HepG2 (cell line): ENCODE data around the gene WDFY1. TPM values are rescaled to one million over a fixed set of nuclear protein-coding genes. Genes with fewer than 3 reads are reported as not detected.
A peak's percentile ranks its signal among the peaks of the same experiment; 100 is the strongest.

ENCODE experiments used
- CHD2 ChIP-seq: IDR thresholded peaks from 2 replicates; pipeline ENCODE4 v1.6.1; 2011; ENCODE audit warnings: low read depth, low read length, improper control_type of control experiment
- CHD4 ChIP-seq: fragments of 200-600 bp; sonication (generic); IDR thresholded peaks from 2 replicates; pipeline ENCODE4 v1.7.0; 2017; ENCODE audit warnings: mild to moderate bottlenecking, low read length, borderline replicate concordance
- GABPA ChIP-seq, 2 experiments: IDR thresholded peaks; 2 replicates each; pipeline ENCODE4 v1.6.1; 2011 to 2016; ENCODE audit warnings: low read depth in 2 of 2, low read length in 1 of 2, missing biosample characterization in 1 of 2, missing genetic modification characterization in 1 of 2
- GLI4 ChIP-seq: sonication (generic); formaldehyde crosslinking; IDR thresholded peaks from 2 replicates; pipeline ENCODE4 v1.5.1; 2020; ENCODE audit warnings: missing genetic modification reagents, mild to moderate bottlenecking, moderate library complexity, borderline replicate concordance
- KAT2B ChIP-seq: fragments of 150-350 bp; IDR thresholded peaks from 2 replicates; pipeline ENCODE4 v1.6.1; 2014; ENCODE audit warnings: low read depth, low read length, borderline replicate concordance
- MAFF ChIP-seq: IDR thresholded peaks from 2 replicates; pipeline ENCODE4 v1.6.1; 2011; ENCODE audit warnings: low read depth, low read length, improper control_type of control experiment
- NR2C2 ChIP-seq: sonication (generic); formaldehyde crosslinking; IDR thresholded peaks from 2 replicates; pipeline ENCODE4 v1.4.0; 2020; ENCODE audit warnings: missing genetic modification reagents, mild to moderate bottlenecking, moderate library complexity, borderline replicate concordance
- ONECUT2 ChIP-seq: sonication (generic); formaldehyde crosslinking; IDR thresholded peaks from 2 replicates; pipeline ENCODE4 v1.4.0; 2020; ENCODE audit warnings: missing genetic modification reagents
- RBAK ChIP-seq: sonication (generic); formaldehyde crosslinking; IDR thresholded peaks from 2 replicates; pipeline ENCODE4 v1.5.1; 2020; ENCODE audit warnings: mild to moderate bottlenecking, missing genetic modification reagents
- RBM39 ChIP-seq: fragments of 200-400 bp; formaldehyde crosslinking; IDR thresholded peaks from one replicate; pipeline ENCODE4 v1.6.1; 2018; ENCODE audit warnings: antibody characterized with exemption, mild to moderate bottlenecking, low read depth, low read length; ENCODE audit not compliant: poor library complexity, severe bottlenecking
- REPIN1 ChIP-seq: sonication (generic); formaldehyde crosslinking; IDR thresholded peaks from 2 replicates; pipeline ENCODE4 v1.8.0; 2022; ENCODE audit warnings: missing genetic modification reagents, low read depth, mild to moderate bottlenecking, borderline replicate concordance
- SATB2 ChIP-seq: sonication (generic); formaldehyde crosslinking; IDR thresholded peaks from 2 replicates; pipeline ENCODE4 v1.5.0; 2020; ENCODE audit warnings: missing genetic modification reagents
- SP4 ChIP-seq: sonication (generic); formaldehyde crosslinking; IDR thresholded peaks from 2 replicates; pipeline ENCODE4 v1.8.1; 2023; ENCODE audit warnings: mild to moderate bottlenecking, missing genetic modification reagents
- THYN1 ChIP-seq: sonication (generic); formaldehyde crosslinking; IDR thresholded peaks from 2 replicates; pipeline ENCODE4 v1.8.1; 2023; ENCODE audit warnings: low read depth, mild to moderate bottlenecking, moderate library complexity, missing genetic modification reagents, borderline replicate concordance
- YY1 ChIP-seq: IDR thresholded peaks from 2 replicates; pipeline ENCODE4 v1.6.1; 2011; ENCODE audit warnings: low read length, low read depth, moderate library complexity, mild to moderate bottlenecking; ENCODE audit not compliant: insufficient read depth, insufficient replicate concordance
- ZBTB21 ChIP-seq: sonication (generic); formaldehyde crosslinking; IDR thresholded peaks from 2 replicates; pipeline ENCODE4 v1.4.0; 2020; ENCODE audit warnings: missing genetic modification reagents
- ZMYM2 ChIP-seq: sonication (generic); formaldehyde crosslinking; IDR thresholded peaks from 2 replicates; pipeline ENCODE4 v1.8.0; 2022; ENCODE audit warnings: mild to moderate bottlenecking, missing genetic modification reagents
- ZNF766 ChIP-seq: sonication (generic); formaldehyde crosslinking; IDR thresholded peaks from 2 replicates; pipeline ENCODE4 v1.5.0; 2020; ENCODE audit warnings: missing genetic modification reagents, borderline replicate concordance
- ZNF878 ChIP-seq: sonication (generic); formaldehyde crosslinking; IDR thresholded peaks from 2 replicates; pipeline ENCODE4 v1.8.1; 2023; ENCODE audit warnings: mild to moderate bottlenecking, missing genetic modification reagents, moderate library complexity
- ZZZ3 ChIP-seq: sonication (generic); formaldehyde crosslinking; IDR thresholded peaks from 2 replicates; pipeline ENCODE4 v1.4.0; 2020; ENCODE audit warnings: missing genetic modification reagents, mild to moderate bottlenecking, borderline replicate concordance
- polyA plus RNA-seq, 8 experiments: library from polyadenylated mRNA; depleted of rRNA in 3 of 8; stranded (reverse) in 7 of 8; unstranded in 1 of 8; fragments of >200 nt; fragmentation: Illumina TruSeq in 4 of 8; extraction: Trizol in 4 of 8; gene quantifications; 2 replicates each; pipeline versions ENCODE4 v1.2.1 to v1.2.3, GENCODE V29; 2011 to 2016; ENCODE audit warnings: low read depth in 4 of 8, missing spikeins in 1 of 8, mixed read lengths in 1 of 8; ENCODE audit not compliant: insufficient read depth in 1 of 8
- total RNA-seq, 5 experiments: library from RNA; depleted of rRNA; stranded (reverse); fragments of >200 nt; fragmentation: Illumina TruSeq; extraction: Trizol; gene quantifications; 2 replicates each; pipeline ENCODE4 v1.2.3, GENCODE V29; 2016; ENCODE audit warnings: low read depth in 1 of 5
- TF ChIP-seq, protein P1 (sequence below): sonication (generic); formaldehyde crosslinking; IDR thresholded peaks from 2 replicates; pipeline ENCODE4 v1.4.0; 2020; ENCODE audit warnings: mild to moderate bottlenecking, missing genetic modification reagents
- TF ChIP-seq, protein P2 (sequence below): sonication (generic); formaldehyde crosslinking; IDR thresholded peaks from 2 replicates; pipeline ENCODE4 v1.9.0; 2021; ENCODE audit warnings: missing genetic modification reagents, mild to moderate bottlenecking, borderline replicate concordance
- TF ChIP-seq, protein P3 (sequence below): sonication (generic); formaldehyde crosslinking; IDR thresholded peaks from 2 replicates; pipeline ENCODE4 v1.4.0; 2020; ENCODE audit warnings: mild to moderate bottlenecking, missing genetic modification reagents

Gene WDFY1
- total and polyA plus RNA-seq, 2 of the 13 experiments (the other 11 are each of a cell fraction or from before 2014, with no cell fraction given) = 77.0 to 78.4 TPM

DNA sequence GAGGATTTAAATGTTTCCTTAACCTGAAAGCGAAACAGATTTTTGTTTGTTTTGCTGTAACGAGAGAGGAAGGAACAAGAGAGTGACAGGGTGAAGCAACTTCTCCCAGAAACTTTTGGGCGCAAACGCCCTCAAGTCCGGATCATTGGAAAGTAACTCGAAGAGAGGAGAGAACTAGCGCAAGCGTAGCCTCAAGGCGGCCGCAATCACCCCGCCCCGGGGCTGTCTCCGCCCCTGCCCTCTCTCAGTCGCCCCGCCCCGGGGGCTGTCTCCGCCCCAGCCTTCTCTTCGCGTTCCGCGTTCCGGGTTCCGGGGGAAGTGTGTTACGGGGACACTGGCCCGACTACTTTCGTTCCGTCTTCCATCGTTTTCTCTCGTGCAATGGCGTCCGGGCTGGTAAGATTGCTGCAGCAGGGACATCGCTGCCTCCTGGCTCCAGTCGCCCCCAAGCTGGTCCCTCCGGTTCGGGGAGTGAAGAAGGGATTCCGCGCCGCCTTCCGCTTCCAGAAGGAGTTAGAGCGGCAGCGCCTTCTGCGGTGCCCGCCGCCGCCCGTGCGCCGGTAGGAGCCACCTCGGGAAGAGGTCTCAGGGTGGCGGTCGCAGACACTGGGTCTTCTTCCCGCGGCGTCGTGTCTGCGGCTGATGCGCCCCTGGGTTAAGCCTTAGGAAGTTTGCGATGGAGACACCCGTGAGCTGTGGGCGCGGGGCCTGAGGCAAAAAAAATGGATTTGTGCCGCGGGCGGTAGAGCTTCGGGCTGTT is 12.1 kb upstream of the WDFY1 start, which contains the start of gene MRPL44 (continued):
- TF ChIP-seq GLI4 (CRISPR knock-in tag) (peak; percentile 95), THYN1 (0 out of 2 replicates have a peak, but pooled peaks have one; percentile 89), ZNF878 (CRISPR knock-in tag) (peak; percentile 93), YY1 (peak; percentile 99), SATB2 (CRISPR knock-in tag) (peak; percentile 63; the same call in 1 of the 2 replicates), KAT2B (no peak), MAFF (no peak), SP4 (CRISPR knock-in tag) (peak; percentile 99), ZZZ3 (CRISPR knock-in tag) (peak; percentile 97; the same call in 1 of the 2 replicates), CHD4 (no peak), ZBTB21 (CRISPR knock-in tag) (peak; percentile 66; the same call in 1 of the 2 replicates), RBAK (CRISPR knock-in tag) (peak; percentile 76), RBM39 (peak; percentile 99), NR2C2 (CRISPR knock-in tag) (peak; percentile 90), ZMYM2 (CRISPR knock-in tag) (peak; percentile 40; the same call in 1 of the 2 replicates), REPIN1 (CRISPR knock-in tag) (peak; percentile 99), ONECUT2 (peak; percentile 59; the same call in 1 of the 2 replicates), CHD2 (0 out of 2 replicates have a peak, but pooled peaks have one; percentile 62), ZNF766 (CRISPR knock-in tag) (peak; percentile 97), GABPA (IDR thresholded peaks at IDR 0.05; ENCODE audit: low read depth, low read length) (peak; percentile 98), GABPA (CRISPR knock-in tag; IDR thresholded peaks at IDR 0.05; ENCODE audit: low read depth) (peak; percentile 99)
- TF ChIP-seq, protein P1, sequence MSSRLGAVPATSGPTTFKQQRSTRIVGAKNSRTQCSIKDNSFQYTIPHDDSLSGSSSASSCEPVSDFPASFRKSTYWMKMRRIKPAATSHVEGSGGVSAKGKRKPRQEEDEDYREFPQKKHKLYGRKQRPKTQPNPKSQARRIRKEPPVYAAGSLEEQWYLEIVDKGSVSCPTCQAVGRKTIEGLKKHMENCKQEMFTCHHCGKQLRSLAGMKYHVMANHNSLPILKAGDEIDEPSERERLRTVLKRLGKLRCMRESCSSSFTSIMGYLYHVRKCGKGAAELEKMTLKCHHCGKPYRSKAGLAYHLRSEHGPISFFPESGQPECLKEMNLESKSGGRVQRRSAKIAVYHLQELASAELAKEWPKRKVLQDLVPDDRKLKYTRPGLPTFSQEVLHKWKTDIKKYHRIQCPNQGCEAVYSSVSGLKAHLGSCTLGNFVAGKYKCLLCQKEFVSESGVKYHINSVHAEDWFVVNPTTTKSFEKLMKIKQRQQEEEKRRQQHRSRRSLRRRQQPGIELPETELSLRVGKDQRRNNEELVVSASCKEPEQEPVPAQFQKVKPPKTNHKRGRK (CRISPR knock-in tag) = no peak; the same call in 1 of the 2 replicates
- TF ChIP-seq, protein P2, sequence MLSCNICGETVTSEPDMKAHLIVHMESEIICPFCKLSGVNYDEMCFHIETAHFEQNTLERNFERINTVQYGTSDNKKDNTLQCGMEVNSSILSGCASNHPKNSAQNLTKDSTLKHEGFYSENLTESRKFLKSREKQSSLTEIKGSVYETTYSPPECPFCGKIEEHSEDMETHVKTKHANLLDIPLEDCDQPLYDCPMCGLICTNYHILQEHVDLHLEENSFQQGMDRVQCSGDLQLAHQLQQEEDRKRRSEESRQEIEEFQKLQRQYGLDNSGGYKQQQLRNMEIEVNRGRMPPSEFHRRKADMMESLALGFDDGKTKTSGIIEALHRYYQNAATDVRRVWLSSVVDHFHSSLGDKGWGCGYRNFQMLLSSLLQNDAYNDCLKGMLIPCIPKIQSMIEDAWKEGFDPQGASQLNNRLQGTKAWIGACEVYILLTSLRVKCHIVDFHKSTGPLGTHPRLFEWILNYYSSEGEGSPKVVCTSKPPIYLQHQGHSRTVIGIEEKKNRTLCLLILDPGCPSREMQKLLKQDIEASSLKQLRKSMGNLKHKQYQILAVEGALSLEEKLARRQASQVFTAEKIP = 0 out of 2 replicates have a peak, but pooled peaks have one; percentile 66
- TF ChIP-seq, protein P3, sequence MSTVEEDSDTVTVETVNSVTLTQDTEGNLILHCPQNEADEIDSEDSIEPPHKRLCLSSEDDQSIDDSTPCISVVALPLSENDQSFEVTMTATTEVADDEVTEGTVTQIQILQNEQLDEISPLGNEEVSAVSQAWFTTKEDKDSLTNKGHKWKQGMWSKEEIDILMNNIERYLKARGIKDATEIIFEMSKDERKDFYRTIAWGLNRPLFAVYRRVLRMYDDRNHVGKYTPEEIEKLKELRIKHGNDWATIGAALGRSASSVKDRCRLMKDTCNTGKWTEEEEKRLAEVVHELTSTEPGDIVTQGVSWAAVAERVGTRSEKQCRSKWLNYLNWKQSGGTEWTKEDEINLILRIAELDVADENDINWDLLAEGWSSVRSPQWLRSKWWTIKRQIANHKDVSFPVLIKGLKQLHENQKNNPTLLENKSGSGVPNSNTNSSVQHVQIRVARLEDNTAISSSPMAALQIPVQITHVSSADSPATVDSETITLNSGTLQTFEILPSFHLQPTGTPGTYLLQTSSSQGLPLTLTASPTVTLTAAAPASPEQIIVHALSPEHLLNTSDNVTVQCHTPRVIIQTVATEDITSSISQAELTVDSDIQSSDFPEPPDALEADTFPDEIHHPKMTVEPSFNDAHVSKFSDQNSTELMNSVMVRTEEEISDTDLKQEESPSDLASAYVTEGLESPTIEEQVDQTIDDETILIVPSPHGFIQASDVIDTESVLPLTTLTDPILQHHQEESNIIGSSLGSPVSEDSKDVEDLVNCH (CRISPR knock-in tag) = 0 out of 2 replicates have a peak, but pooled peaks have one; percentile 89
